ENCODE data around the gene TRIM33.
"Not testable (repeated sequence)": the region's sequence is repeated elsewhere in the genome, so short reads cannot be mapped to it uniquely, and the experiment has no call there.

Gene TRIM33

DNA sequence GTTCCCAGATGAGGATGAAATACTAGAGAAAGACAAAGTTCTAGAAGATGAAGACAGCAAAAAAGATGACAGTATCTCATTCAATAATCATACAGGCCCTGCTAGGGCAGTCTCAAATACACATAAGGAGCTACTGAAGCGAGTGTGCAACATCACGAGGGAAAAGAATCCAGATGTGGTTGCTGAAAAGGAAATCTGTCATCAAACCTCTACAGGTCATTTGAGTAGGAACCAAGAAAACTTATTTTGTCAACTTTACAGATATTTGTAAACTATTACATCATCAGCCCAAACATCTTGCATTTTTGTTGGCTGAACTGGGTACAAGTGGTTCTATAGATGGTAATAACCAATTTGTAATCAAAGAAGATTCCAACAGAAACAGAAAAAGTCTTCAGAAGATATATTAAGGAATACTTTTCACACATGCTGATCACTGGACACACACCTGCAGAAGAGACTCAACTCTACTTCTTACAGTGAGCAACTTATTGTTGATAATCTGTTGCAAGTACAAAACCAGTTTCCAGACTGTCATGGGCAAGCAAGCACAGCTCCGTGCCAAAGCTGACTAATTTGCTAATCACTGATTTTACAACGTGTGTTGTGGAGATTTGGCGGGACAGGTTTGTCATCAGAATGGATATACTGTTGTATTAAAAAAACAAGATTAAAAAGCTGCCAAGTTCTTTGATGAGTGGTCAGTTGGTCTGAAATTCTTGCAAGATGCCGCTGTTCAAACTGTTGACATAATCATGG lies 42.1 kb downstream of the TRIM33 start:
- in situ Hi-C loops (cut with HindIII; ENCODE audit: low sequenced_read_pairs), result no loop called here

DNA sequence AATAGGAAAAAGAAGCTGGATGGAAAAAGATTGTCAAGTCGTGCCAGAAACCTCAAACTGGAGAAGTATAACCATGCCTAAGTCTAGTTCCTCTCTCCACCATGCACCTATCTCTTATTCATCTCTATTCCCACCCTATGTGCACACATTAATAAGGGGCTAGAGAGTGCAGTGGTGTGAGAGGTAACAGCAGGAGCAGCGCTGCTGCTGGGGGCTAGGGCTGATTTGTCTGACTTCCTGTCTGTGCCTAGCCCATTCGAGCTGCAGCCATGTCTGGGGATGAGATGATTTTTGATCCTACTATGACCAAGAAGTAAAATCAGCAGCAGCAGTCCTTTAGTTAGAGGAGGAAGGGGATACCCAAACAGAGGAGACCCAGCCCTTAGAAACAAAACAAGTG lies 43.0 kb downstream of the TRIM33 start:
- in situ Hi-C loops (cut with HindIII; ENCODE audit: low sequenced_read_pairs), result no loop called here

DNA sequence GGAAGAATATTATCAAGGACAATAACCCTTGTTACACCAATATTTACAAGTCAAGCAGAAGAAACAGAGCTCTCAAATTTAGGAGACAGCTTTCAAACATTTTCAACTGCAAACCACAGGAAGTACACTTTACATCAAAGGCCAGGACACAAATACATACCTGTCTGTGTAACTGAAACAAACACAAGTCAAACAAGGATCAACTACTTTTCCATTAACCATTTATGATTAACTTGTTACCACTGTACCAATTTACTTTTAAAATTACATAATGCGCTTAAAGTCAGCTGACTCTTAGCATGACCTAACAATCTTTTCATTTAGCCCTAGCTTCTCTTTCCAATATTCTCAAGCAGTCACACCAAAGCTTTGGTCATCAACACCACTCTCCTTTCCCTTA lies 43.5 kb downstream of the TRIM33 start:
- in situ Hi-C loops (cut with HindIII; ENCODE audit: low sequenced_read_pairs), result no loop called here

- in situ Hi-C loops (cut with HindIII; ENCODE audit: low sequenced_read_pairs), result no loop called here
Observed at GRCh38 chr1:114466334-114467014, 44.5 kb downstream of the TRIM33 start.

GRCh38 chr1:114462963-114463362 lies 48.0 kb downstream of the TRIM33 start:
- in situ Hi-C loops (cut with HindIII; ENCODE audit: low sequenced_read_pairs), result no loop called here

DNA sequence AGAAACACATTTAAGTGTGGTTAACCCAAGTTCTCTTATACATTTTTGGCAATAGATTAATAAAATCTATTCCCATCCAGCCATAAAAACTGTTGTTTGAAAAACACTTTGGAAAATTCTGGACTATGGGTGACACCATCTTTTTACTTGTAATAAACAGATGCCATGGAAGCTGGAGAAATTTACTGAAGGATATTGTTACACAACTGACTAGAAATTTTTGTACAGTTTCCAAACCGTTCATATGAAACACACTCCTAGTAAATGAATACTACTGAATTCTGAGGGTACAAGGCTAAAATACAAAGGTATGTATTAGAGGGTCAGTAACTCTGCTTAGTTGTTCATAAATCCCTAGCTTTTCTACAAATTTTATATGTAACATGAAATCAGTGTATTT lies 48.7 kb downstream of the TRIM33 start:
- in situ Hi-C loops (cut with HindIII; ENCODE audit: low sequenced_read_pairs), result no loop called here

- in situ Hi-C loops (cut with HindIII; ENCODE audit: low sequenced_read_pairs), result no loop called here
Observed at GRCh38 chr1:114458237-114458777, 52.7 kb downstream of the TRIM33 start.

- in situ Hi-C loops (cut with HindIII; ENCODE audit: low sequenced_read_pairs), result no loop called here
Observed at GRCh38 chr1:114457675-114458236, 53.2 kb downstream of the TRIM33 start.

GRCh38 chr1:114456586-114456985 lies 54.4 kb downstream of the TRIM33 start:
- in situ Hi-C loops (cut with HindIII; ENCODE audit: low sequenced_read_pairs), result no loop called here

GRCh38 chr1:114455102-114455785 lies 55.8 kb downstream of the TRIM33 start:
- in situ Hi-C loops (cut with HindIII; ENCODE audit: low sequenced_read_pairs), result no loop called here

- in situ Hi-C loops (cut with HindIII; ENCODE audit: low sequenced_read_pairs), result no loop called here
Observed at GRCh38 chr1:114454539-114454938, 56.5 kb downstream of the TRIM33 start.

DNA sequence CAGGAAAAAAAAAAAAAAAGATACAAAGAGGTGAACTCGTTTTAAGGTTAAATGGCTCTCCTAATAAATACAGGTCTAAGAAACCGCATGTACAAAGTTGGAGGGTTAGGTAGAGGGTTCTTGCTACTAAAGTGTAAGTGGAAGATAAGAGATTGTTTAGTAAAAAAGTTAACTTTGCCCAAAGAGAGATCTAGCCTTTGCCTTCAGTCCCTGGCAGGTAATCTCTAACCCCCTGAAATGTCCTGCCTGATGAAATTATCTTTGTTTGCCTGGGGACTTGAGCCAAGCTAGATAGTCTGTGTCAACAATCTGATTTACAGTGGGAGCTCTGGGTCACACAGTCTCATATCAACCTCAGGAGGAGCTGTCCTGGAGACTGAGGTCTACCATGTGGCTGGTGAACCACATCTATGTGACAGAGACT lies 57.6 kb downstream of the TRIM33 start:
- in situ Hi-C loops (cut with HindIII; ENCODE audit: low sequenced_read_pairs), result no loop called here

GRCh38 chr1:114448370-114449036 lies 62.5 kb downstream of the TRIM33 start:
- in situ Hi-C loops (cut with HindIII; ENCODE audit: low sequenced_read_pairs), result no loop called here

DNA sequence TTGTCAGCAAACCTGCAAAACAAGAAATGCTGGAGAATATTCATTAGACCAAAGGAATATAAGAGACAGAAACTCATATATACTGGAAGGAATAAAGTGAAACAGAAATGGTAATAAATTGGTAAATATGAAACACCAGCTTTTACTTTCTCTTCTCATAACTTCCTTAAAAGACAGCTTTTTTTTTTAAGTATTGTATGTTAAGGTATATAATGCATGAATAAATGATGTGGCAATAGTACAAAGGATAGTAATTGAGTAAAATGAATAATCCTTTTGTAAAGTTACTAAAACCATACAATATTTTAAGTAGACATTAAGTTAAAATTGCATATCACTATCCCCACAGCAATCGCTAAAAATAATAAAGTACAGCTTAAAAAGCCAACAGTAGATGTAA lies 64.8 kb downstream of the TRIM33 start:
- in situ Hi-C loops (cut with HindIII; ENCODE audit: low sequenced_read_pairs), result no loop called here

GRCh38 chr1:114443226-114443625 lies 67.8 kb downstream of the TRIM33 start:
- in situ Hi-C loops (cut with HindIII; ENCODE audit: low sequenced_read_pairs), result not testable (repeated sequence)

GRCh38 chr1:114441332-114441731 lies 69.7 kb downstream of the TRIM33 start:
- in situ Hi-C loops (cut with HindIII; ENCODE audit: low sequenced_read_pairs), result no loop called here

DNA sequence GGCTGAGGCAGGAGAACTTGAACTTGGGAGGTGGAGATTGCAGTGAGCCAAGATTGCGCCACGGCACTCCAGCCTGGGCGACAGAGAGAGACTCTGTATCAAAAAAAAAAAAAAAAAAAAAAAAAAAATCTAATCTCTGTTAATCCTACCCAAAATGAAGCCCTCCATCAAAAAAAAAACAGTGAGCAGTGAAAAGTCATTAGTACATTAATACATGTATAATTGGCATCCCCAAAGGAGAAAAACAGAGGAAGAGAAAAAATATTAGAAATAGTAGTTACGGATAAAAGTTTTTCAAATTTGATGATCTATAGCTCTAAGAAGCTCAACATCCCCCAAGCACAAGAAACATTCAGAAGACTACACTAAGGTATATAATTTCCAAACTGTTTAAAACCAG lies 71.6 kb downstream of the TRIM33 start:
- in situ Hi-C loops (cut with HindIII; ENCODE audit: low sequenced_read_pairs), result no loop called here

GRCh38 chr1:114437812-114438211 lies 73.2 kb downstream of the TRIM33 start:
- in situ Hi-C loops (cut with HindIII; ENCODE audit: low sequenced_read_pairs), result no loop called here

- in situ Hi-C loops (cut with HindIII; ENCODE audit: low sequenced_read_pairs), result no loop called here
Observed at GRCh38 chr1:114436799-114437198, 74.2 kb downstream of the TRIM33 start.

GRCh38 chr1:114435088-114435715 lies 75.8 kb downstream of the TRIM33 start:
- in situ Hi-C loops (cut with HindIII; ENCODE audit: low sequenced_read_pairs), result no loop called here
